PC-3 (cell line): ENCODE measurements around the gene PARN. TPM values are rescaled to one million over a fixed set of nuclear protein-coding genes. Genes with fewer than 3 reads are reported as not detected.

Experiments used
- ATAC-seq: fragments of 200-7000 bp; cut with Tn5 transposase; 2 replicates; pipeline ENCODE4 v1.9.1; 2020; ENCODE audit warnings: mild to moderate bottlenecking, moderate library complexity
- BruUV-seq: library from RNA; stranded (reverse); fragments of 400-500 nt; replicated peaks from 2 replicates; lab custom pipeline; 2021; lab: Mats Ljungman, UMichigan
- CTCF ChIA-PET: fragments of 300-600 bp; sonication (Branson Sonifier 250); formaldehyde crosslinking; loops from one replicate; lab custom pipeline; 2022; ENCODE audit warnings: antibody characterized with exemption; lab: Charles Lee
- POLR2A ChIA-PET: fragments of 300-600 bp; sonication (Branson Sonifier 250); formaldehyde crosslinking; loops from one replicate; lab custom pipeline; 2022; ENCODE audit warnings: antibody characterized with exemption; ENCODE audit not compliant: unreplicated experiment; lab: Charles Lee
- DNase-seq: peaks from one replicate; pipeline ENCODE4 v3.0.0-alpha.2; 2015
- H2AFZ ChIP-seq: fragments of 300-600 bp; sonication (generic); 2 replicates; pipeline ENCODE4 v1.6.0; 2016; ENCODE audit warnings: antibody characterized with exemption, low read length
- H3F3A ChIP-seq: fragments of 300-600 bp; sonication (generic); one replicate; pipeline ENCODE4 v1.6.0; 2017; ENCODE audit warnings: antibody characterized with exemption, low read length, control low read depth, mild to moderate bottlenecking; ENCODE audit not compliant: unreplicated experiment
- H3K27ac ChIP-seq: fragments of 300-600 bp; sonication (generic); 2 replicates; pipeline ENCODE4 v1.5.1; 2016; ENCODE audit warnings: mild to moderate bottlenecking, low read length
- H3K27me3 ChIP-seq: fragments of 300-600 bp; sonication (generic); 2 replicates; pipeline ENCODE4 v1.6.1; 2016; ENCODE audit warnings: low read length, mixed read lengths
- H3K36me3 ChIP-seq: fragments of 300-600 bp; sonication (generic); 2 replicates; pipeline ENCODE4 v1.6.1; 2016; ENCODE audit warnings: low read depth, mixed run types, low read length, mixed read lengths
- H3K4me1 ChIP-seq: fragments of 300-600 bp; sonication (generic); 2 replicates; pipeline ENCODE4 v1.5.1; 2016; ENCODE audit warnings: low read length; ENCODE audit not compliant: insufficient read depth
- H3K4me2 ChIP-seq: fragments of 300-600 bp; sonication (generic); 2 replicates; pipeline ENCODE4 v1.6.0; 2016; ENCODE audit warnings: low read length
- H3K4me3 ChIP-seq: fragments of 300-600 bp; sonication (generic); 2 replicates; pipeline ENCODE4 v1.5.1; 2016; ENCODE audit warnings: mild to moderate bottlenecking, low read length, mixed read lengths
- H3K79me2 ChIP-seq: fragments of 300-600 bp; sonication (generic); 2 replicates; pipeline ENCODE4 v1.6.1; 2017; ENCODE audit warnings: low read length, mixed read lengths
- H3K9ac ChIP-seq: fragments of 300-600 bp; sonication (generic); 2 replicates; pipeline ENCODE4 v1.6.0; 2016; ENCODE audit warnings: mild to moderate bottlenecking, low read length
- H3K9me2 ChIP-seq: fragments of 300-600 bp; sonication (generic); replicated peaks from 2 replicates; pipeline ENCODE4 v1.6.1; 2016; ENCODE audit warnings: mixed run types, low read length, mixed read lengths
- H3K9me3 ChIP-seq: fragments of 300-600 bp; sonication (generic); 2 replicates; pipeline ENCODE4 v1.6.1; 2016; ENCODE audit warnings: low read length, mixed read lengths
- H4K20me1 ChIP-seq: fragments of 300-600 bp; sonication (generic); 2 replicates; pipeline ENCODE4 v1.6.1; 2016; ENCODE audit warnings: low read length, mixed read lengths
- EZH2 ChIP-seq: fragments of 300-600 bp; sonication (generic); IDR thresholded peaks from one replicate; pipeline ENCODE4 v1.6.1; 2017; ENCODE audit warnings: antibody characterized with exemption, mild to moderate bottlenecking, low read length; ENCODE audit not compliant: unreplicated experiment
- EZH2phosphoT487 ChIP-seq: fragments of 300-600 bp; sonication (generic); IDR thresholded peaks from 2 replicates; pipeline ENCODE4 v1.6.1; 2018; ENCODE audit warnings: mild to moderate bottlenecking, antibody characterized with exemption, low read length, borderline replicate concordance
- intact Hi-C: fragments of 100-400 bp; cut with micrococcal nuclease; formaldehyde crosslinking; loops from 2 replicates; pipeline ENCODE4 v1.9.0; 2023
- total RNA-seq: library from RNA; depleted of rRNA; stranded (reverse); fragments of >200 nt; gene quantifications from 2 replicates; pipeline ENCODE4 v1.2.3, GENCODE V29; 2014
- TF ChIP-seq, protein P1 (sequence below): fragments of 300-600 bp; sonication (generic); conservative IDR thresholded peaks from 2 replicates; pipeline ENCODE4 v1.5.1; 2017; ENCODE audit warnings: antibody characterized with exemption, low read depth, mild to moderate bottlenecking, low read length

PARN gene
- total RNA-seq, 1 experiment from 2014 or later: 34.7 TPM

DNA sequence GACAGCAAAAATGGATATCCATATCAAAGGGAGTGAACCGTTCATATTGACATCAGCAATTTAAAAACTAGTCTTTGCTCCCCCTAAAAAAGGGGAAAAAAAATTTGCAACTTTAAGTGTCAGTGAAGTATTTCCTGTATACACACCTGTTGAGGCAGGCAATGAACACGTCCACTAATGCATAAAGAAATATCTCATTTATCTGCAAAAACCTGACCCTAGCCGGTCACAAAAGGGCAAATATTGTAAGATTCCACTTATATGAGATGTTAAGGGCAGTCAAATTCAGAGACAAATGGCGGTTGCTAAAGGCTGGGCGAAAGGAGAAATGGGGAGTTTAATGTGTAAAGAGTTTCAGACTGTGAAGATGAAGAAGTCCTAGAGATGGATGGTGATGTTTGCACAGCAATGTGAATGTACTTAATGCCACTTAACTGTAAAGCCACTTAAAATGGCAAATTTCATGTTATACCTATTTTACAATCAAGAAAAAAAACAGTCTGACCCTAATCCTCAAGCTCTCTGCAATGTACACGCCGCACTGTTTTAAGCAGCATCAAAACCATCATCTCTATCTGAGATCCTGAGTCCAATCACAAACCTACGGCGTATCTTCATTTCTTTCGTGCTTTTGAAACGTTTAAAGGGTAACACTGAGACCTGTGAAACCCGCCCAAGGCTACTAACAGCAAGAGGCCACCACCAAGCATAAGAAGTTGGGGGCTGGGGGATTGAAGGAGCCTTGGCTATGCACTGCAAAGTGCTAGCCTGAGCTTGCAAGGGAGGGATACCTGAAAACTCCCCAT is 1.1 kb downstream of the PARN start:
- CTCF ChIA-PET: no interaction called here
- no peak for DNase-seq

GRCh38 chr16:14627078-14627477 is 3.0 kb downstream of the PARN start:
- H3K4me1 ChIP-seq: peaks cover 15% of the 10 kb centered on the region
- no peaks in the 10 kb centered on the region for H4K20me1 ChIP-seq
- BruUV-seq: no TSS peak
- no peak overlapping the region for H3K27ac ChIP-seq
- H3K9ac ChIP-seq: no peak overlapping the region
- H3K27me3 ChIP-seq: no peaks in the 10 kb centered on the region
- no peak overlapping the region for H3K4me2 ChIP-seq
- ChIA-PET CTCF (no interaction called here), POLR2A (no interaction called here)
- no peak overlapping the region for H2AFZ ChIP-seq
- peaks cover 6% of the 10 kb centered on the region for H3K36me3 ChIP-seq
- TF ChIP-seq EZH2phosphoT487 (no peak), EZH2 (no peak)
- TF ChIP-seq, protein P1, sequence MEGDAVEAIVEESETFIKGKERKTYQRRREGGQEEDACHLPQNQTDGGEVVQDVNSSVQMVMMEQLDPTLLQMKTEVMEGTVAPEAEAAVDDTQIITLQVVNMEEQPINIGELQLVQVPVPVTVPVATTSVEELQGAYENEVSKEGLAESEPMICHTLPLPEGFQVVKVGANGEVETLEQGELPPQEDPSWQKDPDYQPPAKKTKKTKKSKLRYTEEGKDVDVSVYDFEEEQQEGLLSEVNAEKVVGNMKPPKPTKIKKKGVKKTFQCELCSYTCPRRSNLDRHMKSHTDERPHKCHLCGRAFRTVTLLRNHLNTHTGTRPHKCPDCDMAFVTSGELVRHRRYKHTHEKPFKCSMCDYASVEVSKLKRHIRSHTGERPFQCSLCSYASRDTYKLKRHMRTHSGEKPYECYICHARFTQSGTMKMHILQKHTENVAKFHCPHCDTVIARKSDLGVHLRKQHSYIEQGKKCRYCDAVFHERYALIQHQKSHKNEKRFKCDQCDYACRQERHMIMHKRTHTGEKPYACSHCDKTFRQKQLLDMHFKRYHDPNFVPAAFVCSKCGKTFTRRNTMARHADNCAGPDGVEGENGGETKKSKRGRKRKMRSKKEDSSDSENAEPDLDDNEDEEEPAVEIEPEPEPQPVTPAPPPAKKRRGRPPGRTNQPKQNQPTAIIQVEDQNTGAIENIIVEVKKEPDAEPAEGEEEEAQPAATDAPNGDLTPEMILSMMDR: no peak
- no peak for DNase-seq
- no peaks in the 10 kb centered on the region for H3K9me2 ChIP-seq
- H3F3A ChIP-seq: peaks cover 4% of the 10 kb centered on the region
- H3K4me3 ChIP-seq: no peak overlapping the region
- no peak for ATAC-seq
- no peaks in the 10 kb centered on the region for H3K9me3 ChIP-seq
- H3K79me2 ChIP-seq: peaks cover 26% of the 10 kb centered on the region
- intact Hi-C loops: no loop called here

More for the DNA sequence above, 1.1 kb downstream of the PARN start:
- Histone ChIP-seq H3K9me2 (no peaks in the 10 kb centered on the region), H3K4me3 (peak overlapping the region; percentile 84), H3K4me1 (peaks cover 17% of the 10 kb centered on the region), H3K79me2 (peaks cover 39% of the 10 kb centered on the region), H3K27me3 (no peaks in the 10 kb centered on the region), H2AFZ (no peak overlapping the region), H3K9me3 (no peaks in the 10 kb centered on the region), H3K27ac (no peak overlapping the region), H3F3A (peaks cover 4% of the 10 kb centered on the region), H4K20me1 (no peaks in the 10 kb centered on the region), H3K9ac (peak overlapping the region; percentile 95), H3K4me2 (peak overlapping the region; percentile 81), H3K36me3 (peaks cover 6% of the 10 kb centered on the region)
- TSS peak; percentile 24 for BruUV-seq
- ATAC-seq: no peak
- TF ChIP-seq, protein P1: no peak
- TF ChIP-seq EZH2: no peak
- no peak for TF ChIP-seq EZH2phosphoT487
- intact Hi-C loops: no loop called here
- POLR2A ChIA-PET: no interaction called here

DNA sequence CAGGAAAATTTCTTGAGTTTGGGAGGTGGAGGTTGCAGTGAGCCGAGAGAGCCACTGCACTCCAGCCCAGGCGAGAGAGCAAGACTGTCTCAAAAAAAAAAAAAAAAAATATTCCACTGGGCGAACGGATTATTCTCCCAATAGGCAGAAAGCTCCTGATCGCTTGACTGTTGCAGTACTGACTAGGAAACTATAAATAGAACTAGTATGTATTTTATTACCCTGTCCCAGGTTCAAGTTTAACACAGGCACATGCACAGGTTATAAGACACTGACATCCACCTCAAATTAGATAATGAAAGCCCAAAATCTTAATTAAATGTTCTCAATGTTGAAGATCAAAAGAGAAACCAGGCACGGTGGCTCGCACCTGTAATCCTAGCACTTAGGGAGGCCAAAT is 11.5 kb downstream of the PARN start:
- no peaks in the 10 kb centered on the region for H3K27me3 ChIP-seq
- CTCF ChIA-PET: no interaction called here
- H4K20me1 ChIP-seq: no peaks in the 10 kb centered on the region
- no peak overlapping the region for H3K27ac ChIP-seq
- no peaks in the 10 kb centered on the region for H3F3A ChIP-seq
- BruUV-seq: no TSS peak
- H3K9me2 ChIP-seq: no peaks in the 10 kb centered on the region
- no peaks in the 10 kb centered on the region for H3K9me3 ChIP-seq
- no peak for ATAC-seq
- H3K4me2 ChIP-seq: no peak overlapping the region
- no peaks in the 10 kb centered on the region for H3K4me1 ChIP-seq
- no peak overlapping the region for H3K4me3 ChIP-seq
- H3K79me2 ChIP-seq: no peaks in the 10 kb centered on the region
- H3K9ac ChIP-seq: no peak overlapping the region
- DNase-seq: no peak
- POLR2A ChIA-PET: no interaction called here
- H2AFZ ChIP-seq: no peak overlapping the region
- intact Hi-C loops: no loop called here
- H3K36me3 ChIP-seq: peaks cover 5% of the 10 kb centered on the region; the same call in 1 of the 2 replicates
- TF ChIP-seq EZH2 (no peak), EZH2phosphoT487 (no peak)
- TF ChIP-seq, protein P1: no peak
